H1 (cell line): ENCODE results near the gene CORO7. TPM values are rescaled to one million over a fixed set of nuclear protein-coding genes. Genes with fewer than 3 reads are reported as not detected.

Source experiments
- CTCF ChIA-PET: fragments of 300-600 bp; sonication (Branson Sonifier 250); formaldehyde crosslinking; loops from one replicate; lab custom pipeline; 2021; ENCODE audit not compliant: partially characterized antibody; lab: Charles Lee
- POLR2A ChIA-PET: fragments of 300-600 bp; sonication (Branson Sonifier 250); formaldehyde crosslinking; loops from one replicate; lab custom pipeline; 2021; ENCODE audit warnings: inconsistent platforms; ENCODE audit not compliant: partially characterized antibody; lab: Charles Lee
- DNase-seq, 2 experiments: peaks; one replicate each; pipeline versions ENCODE4 v3.0.0 to v3.0.0-alpha.2; 2010 to 2022; ENCODE audit warnings: low spot score in 2 of 2, low read depth in 1 of 2, mixed read lengths in 1 of 2
- FAIRE-seq: peaks from 2 replicates; lab custom pipeline; 2011; peaks lifted over from hg19 to GRCh38; lab: Jason Lieb, UNC
- H2AFZ ChIP-seq: 2 replicates; pipeline ENCODE4 v1.8.1; 2012; ENCODE audit warnings: low read length, inconsistent platforms
- H2AK5ac ChIP-seq: 2 replicates; pipeline ENCODE4 v1.6.1; 2013; ENCODE audit warnings: low read depth, low read length
- H2BK120ac ChIP-seq: replicated peaks from 2 replicates; pipeline ENCODE3; 2013; ENCODE audit warnings: low read depth, low read length, inconsistent platforms
- H2BK12ac ChIP-seq: 2 replicates; pipeline ENCODE4 v1.6.1; 2013; ENCODE audit warnings: low read depth, low read length
- H2BK15ac ChIP-seq: 2 replicates; pipeline ENCODE4 v1.6.1; 2013; ENCODE audit warnings: low read length
- H2BK20ac ChIP-seq: 2 replicates; pipeline ENCODE4 v1.6.1; 2013; ENCODE audit warnings: low read length
- H2BK5ac ChIP-seq: 2 replicates; pipeline ENCODE4 v1.6.1; 2013; ENCODE audit warnings: low read depth, low read length
- H3K14ac ChIP-seq: 2 replicates; pipeline ENCODE4 v1.6.1; 2013; ENCODE audit warnings: inconsistent platforms; ENCODE audit not compliant: insufficient read length
- H3K18ac ChIP-seq: 2 replicates; pipeline ENCODE4 v1.6.1; 2013; ENCODE audit warnings: low read length; ENCODE audit errors: extremely low read depth
- H3K23ac ChIP-seq: 2 replicates; pipeline ENCODE4 v1.6.1; 2013; ENCODE audit warnings: inconsistent platforms; ENCODE audit not compliant: insufficient read length
- H3K23me2 ChIP-seq: 2 replicates; pipeline ENCODE4 v1.6.1; 2013; ENCODE audit warnings: low read depth, low read length
- H3K27ac ChIP-seq: 2 replicates; pipeline ENCODE4 v1.6.1; 2011; ENCODE audit warnings: low read depth, low read length, inconsistent platforms
- H3K27me3 ChIP-seq, 4 experiments: replicated peaks in 1 of 4; 1 replicate in 1 of 4; 2 replicates in 3 of 4; pipeline versions ENCODE4 v1.6.1 to v1.8.1; 2011 to 2013; ENCODE audit warnings: low read length in 3 of 4, mild to moderate bottlenecking in 3 of 4, inconsistent platforms in 2 of 4, mixed read lengths in 2 of 4, moderate library complexity in 1 of 4; ENCODE audit not compliant: control insufficient read depth in 3 of 4, insufficient read depth in 3 of 4; ENCODE audit errors: extremely low read depth in 1 of 4
- H3K36me3 ChIP-seq, 4 experiments: 2 replicates each; pipeline versions ENCODE4 v1.6.1 to v1.8.1; 2011 to 2013; ENCODE audit warnings: mild to moderate bottlenecking in 4 of 4, low read length in 3 of 4, moderate library complexity in 2 of 4, control low read depth in 1 of 4, inconsistent platforms in 1 of 4; ENCODE audit not compliant: insufficient read depth in 4 of 4, control insufficient read depth in 2 of 4
- H3K4ac ChIP-seq: replicated peaks from 2 replicates; pipeline ENCODE3; 2013; ENCODE audit warnings: low read length, low read depth, mixed read lengths, inconsistent platforms; ENCODE audit not compliant: insufficient read length
- H3K4me1 ChIP-seq, 4 experiments: replicated peaks in 1 of 4; 1 replicate in 1 of 4; 2 replicates in 3 of 4; pipeline versions ENCODE4 v1.6.1 to v1.8.1; 2011 to 2013; ENCODE audit warnings: low read length in 3 of 4, inconsistent platforms in 2 of 4, mixed read lengths in 1 of 4; ENCODE audit not compliant: insufficient read depth in 4 of 4, control insufficient read depth in 3 of 4
- H3K4me2 ChIP-seq, 2 experiments: 2 replicates each; pipeline versions ENCODE4 v1.6.1 to v1.8.1; 2011 to 2013; ENCODE audit warnings: low read depth in 2 of 2, low read length in 2 of 2, control low read depth in 1 of 2, inconsistent platforms in 1 of 2, mild to moderate bottlenecking in 1 of 2; ENCODE audit not compliant: insufficient read depth in 1 of 2
- H3K4me3 ChIP-seq, 4 experiments: fragments of 200-600, 300-600 bp in 1 of 4; sonication (generic), shearing (Covaris generic), sonication (Bioruptor Twin) in 1 of 4; 2 replicates each; pipeline versions ENCODE4 v1.5.1 to v1.8.1; 2011 to 2016; ENCODE audit warnings: low read length in 4 of 4, low read depth in 3 of 4, control low read depth in 2 of 4, inconsistent platforms in 2 of 4, mild to moderate bottlenecking in 2 of 4, mixed read lengths in 1 of 4, moderate library complexity in 1 of 4; ENCODE audit not compliant: insufficient read depth in 2 of 4; ENCODE audit errors: extremely low read depth in 1 of 4
- H3K56ac ChIP-seq: replicated peaks from 2 replicates; pipeline ENCODE3; 2013; ENCODE audit warnings: low read depth, mild to moderate bottlenecking, mixed read lengths, low read length, inconsistent platforms; ENCODE audit not compliant: insufficient read length
- H3K79me1 ChIP-seq: 2 replicates; pipeline ENCODE4 v1.6.1; 2013; ENCODE audit warnings: low read depth, low read length, control low read depth
- H3K79me2 ChIP-seq, 2 experiments: 2 replicates each; pipeline versions ENCODE4 v1.6.1 to v1.8.1; 2012 to 2013; ENCODE audit warnings: low read length in 2 of 2, mild to moderate bottlenecking in 2 of 2, inconsistent platforms in 1 of 2; ENCODE audit not compliant: insufficient read depth in 2 of 2, control insufficient read depth in 1 of 2
- H3K9ac ChIP-seq, 4 experiments: replicated peaks in 1 of 4; 1 replicate in 1 of 4; 2 replicates in 3 of 4; pipeline versions ENCODE4 v1.6.1 to v1.8.1; 2011 to 2013; ENCODE audit warnings: low read depth in 3 of 4, low read length in 3 of 4, control low read depth in 2 of 4, mild to moderate bottlenecking in 2 of 4, moderate library complexity in 2 of 4, inconsistent platforms in 1 of 4; ENCODE audit errors: extremely low read depth in 1 of 4
- H3K9me3 ChIP-seq, 2 experiments: 2 replicates each; pipeline versions ENCODE4 v1.6.1 to v1.8.1; 2012 to 2013; ENCODE audit warnings: mild to moderate bottlenecking in 2 of 2, moderate library complexity in 2 of 2, control low read depth in 1 of 2, inconsistent platforms in 1 of 2, low read depth in 1 of 2, low read length in 1 of 2, mixed read lengths in 1 of 2; ENCODE audit not compliant: insufficient read depth in 2 of 2
- H4K20me1 ChIP-seq, 2 experiments: replicated peaks in 1 of 2; 2 replicates each; pipeline versions ENCODE3 to v1.8.1; 2011 to 2013; ENCODE audit warnings: inconsistent platforms in 2 of 2, low read length in 2 of 2, mild to moderate bottlenecking in 1 of 2; ENCODE audit not compliant: insufficient read depth in 2 of 2, control insufficient read depth in 1 of 2
- H4K5ac ChIP-seq: 2 replicates; pipeline ENCODE4 v1.6.1; 2013; ENCODE audit warnings: low read length, low read depth, mixed read lengths, inconsistent platforms; ENCODE audit not compliant: insufficient read length
- H4K8ac ChIP-seq: 2 replicates; pipeline ENCODE4 v1.8.0; 2013; ENCODE audit warnings: mild to moderate bottlenecking, moderate library complexity, low read length, inconsistent platforms; ENCODE audit not compliant: insufficient read depth; ENCODE audit errors: extremely low read depth
- H4K91ac ChIP-seq: replicated peaks from 2 replicates; pipeline ENCODE3; 2013; ENCODE audit warnings: low read length, mixed read lengths, inconsistent platforms; ENCODE audit not compliant: insufficient read length
- GTF2F1 ChIP-seq: IDR thresholded peaks from 2 replicates; pipeline ENCODE4 v1.6.1; 2012; ENCODE audit warnings: low read depth, low read length, improper control_type of control experiment, borderline replicate concordance
- WGBS, 2 experiments: shearing (Covaris generic) in 1 of 2; methylation state at CpG; one replicate each; pipeline versions ENCODE4 v1.1.6 to v1.1.7; 2013 to 2015; ENCODE audit warnings: low lambda C conversion rate in 2 of 2, mixed read lengths in 2 of 2, inconsistent platforms in 1 of 2, low coverage in 1 of 2, missing lambda C conversion rate in 1 of 2; ENCODE audit not compliant: insufficient replicate concordance in 2 of 2, insufficient coverage in 1 of 2, insufficient read length in 1 of 2; ENCODE audit errors: extremely low coverage in 1 of 2, missing lambda C conversion rate in 1 of 2; 5-methylcytosine and 5-hydroxymethylcytosine counted together
- polyA plus RNA-seq, 7 experiments: library from polyadenylated mRNA; depleted of rRNA in 3 of 7; stranded (reverse) in 5 of 7; unstranded in 2 of 7; fragments of >200 nt in 5 of 7; fragments of 200-250 nt in 2 of 7; gene quantifications; 1 replicate in 5 of 7; 2 replicates in 1 of 7; 4 replicates in 1 of 7; pipeline versions ENCODE4 v1.2.1 to v1.2.3, GENCODE V29; 2011 to 2013; ENCODE audit warnings: missing spikeins in 2 of 7, mixed read lengths in 2 of 7
- total RNA-seq: library from RNA; stranded (reverse); fragmentation: NEBNext Ultra II Directional; extraction: Animal tissue kit (Norgen Biotek cat#: 25700); gene quantifications from 2 replicates; pipeline ENCODE4 v1.2.1, GENCODE V29; 2021
- TF ChIP-seq, protein P1 (sequence below): IDR thresholded peaks from 2 replicates; pipeline ENCODE4 v1.6.1; 2011; ENCODE audit warnings: low read depth, mild to moderate bottlenecking, low read length; ENCODE audit not compliant: insufficient read depth

The CORO7 gene
- total and polyA plus RNA-seq, 2 of the 8 experiments (the other 6 are each of a cell fraction or from before 2014, with no cell fraction given), result 25.2 to 29.8 TPM

- WGBS, 2 experiments, result 93% methylated on average over 12 of the region's 15 CpGs; no CpG with 5 or more reads in 1 of the 2 experiments
- H3K4me1 ChIP-seq, result peaks cover 4 to 68% (median 57%) of the 10 kb centered on the region in 4 experiments
These were observed 40.7 kb downstream of the CORO7 start for GRCh38 chr16:4375717-4376116.

More at GRCh38 chr16:4375717-4376116, 40.7 kb downstream of the CORO7 start:
- Histone ChIP-seq H4K8ac (peak overlapping the region; percentile 36; the same call in 1 of the 2 replicates), H3K36me3 (no peaks in the 10 kb centered on the region), H3K79me2 (peaks cover 0 to 11% of the 10 kb centered on the region in 2 experiments; a peak in 1 of 4 replicates), H4K5ac (no peak overlapping the region), H3K56ac (no peak overlapping the region), H2BK120ac (no peak overlapping the region), H3K79me1 (peaks cover 6% of the 10 kb centered on the region), H3K9ac (no peak overlapping the region), H3K4me3 (no peak overlapping the region), H3K18ac (no peak overlapping the region), H2BK5ac (no peak overlapping the region), H2BK15ac (no peak overlapping the region), H2BK12ac (no peak overlapping the region), H3K14ac (no peak overlapping the region), H4K91ac (no peak overlapping the region), H2AFZ (no peak overlapping the region), H3K27ac (no peak overlapping the region), H3K4me2 (no peak overlapping the region), H2BK20ac (no peak overlapping the region), H3K4ac (no peak overlapping the region), H3K9me3 (no peaks in the 10 kb centered on the region), H3K23ac (no peak overlapping the region), H2AK5ac (no peak overlapping the region), H3K27me3 (peaks cover 0 to 1% (median 0%) of the 10 kb centered on the region in 4 experiments; a peak in 2 of 7 replicates), H4K20me1 (peaks cover 6 to 21% of the 10 kb centered on the region in 2 experiments), H3K23me2 (peaks cover 6% of the 10 kb centered on the region; the same call in 1 of the 2 replicates)
- TF ChIP-seq, protein P1, sequence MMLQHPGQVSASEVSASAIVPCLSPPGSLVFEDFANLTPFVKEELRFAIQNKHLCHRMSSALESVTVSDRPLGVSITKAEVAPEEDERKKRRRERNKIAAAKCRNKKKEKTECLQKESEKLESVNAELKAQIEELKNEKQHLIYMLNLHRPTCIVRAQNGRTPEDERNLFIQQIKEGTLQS, result no peak
- TF ChIP-seq GTF2F1, result no peak
- ChIA-PET CTCF (interaction anchor here (0.5 to 24.8 kb wide), 8 partner anchors 10 to 87 kb away, joined by 3 to 659 read pairs (median 12); no protein-coding TSS in a partner anchor), POLR2A (interaction anchor here (1.0 to 11.7 kb wide), 7 partner anchors 11 to 239 kb away, joined by 3 to 223 read pairs (median 19); partner anchors contain the start of genes PAM16 and UBALD1)
- no peak for FAIRE-seq
- no peak for DNase-seq
